DMS 273 (cell line): ENCODE measurements around the gene FAM24A.

ENCODE experiments used
- DNase-seq: peaks from one replicate; lab custom pipeline; 2025; ENCODE audit not compliant: unreplicated experiment; lab: John Stamatoyannopoulos, UW

The FAM24A gene

DNA sequence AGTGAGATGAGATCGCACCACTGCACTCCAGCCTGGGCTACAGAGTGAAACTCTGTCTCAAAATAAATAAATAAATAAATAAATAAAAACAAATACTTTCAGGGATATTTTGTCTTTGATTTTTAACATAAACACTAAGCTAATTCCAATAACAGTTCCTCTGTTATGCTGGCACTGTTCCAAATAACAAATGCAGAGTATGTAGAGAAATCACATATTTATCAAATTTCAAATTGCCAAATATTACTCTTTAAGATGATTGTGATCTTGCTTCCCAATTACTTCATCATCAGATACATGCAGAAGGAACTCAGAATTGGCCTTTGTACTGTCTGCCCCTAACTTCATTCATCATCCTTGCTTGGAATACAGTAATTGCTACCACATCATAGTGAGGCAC, 19.7 kb downstream of the FAM24A start:
- DNase-seq, result no peak

DNA sequence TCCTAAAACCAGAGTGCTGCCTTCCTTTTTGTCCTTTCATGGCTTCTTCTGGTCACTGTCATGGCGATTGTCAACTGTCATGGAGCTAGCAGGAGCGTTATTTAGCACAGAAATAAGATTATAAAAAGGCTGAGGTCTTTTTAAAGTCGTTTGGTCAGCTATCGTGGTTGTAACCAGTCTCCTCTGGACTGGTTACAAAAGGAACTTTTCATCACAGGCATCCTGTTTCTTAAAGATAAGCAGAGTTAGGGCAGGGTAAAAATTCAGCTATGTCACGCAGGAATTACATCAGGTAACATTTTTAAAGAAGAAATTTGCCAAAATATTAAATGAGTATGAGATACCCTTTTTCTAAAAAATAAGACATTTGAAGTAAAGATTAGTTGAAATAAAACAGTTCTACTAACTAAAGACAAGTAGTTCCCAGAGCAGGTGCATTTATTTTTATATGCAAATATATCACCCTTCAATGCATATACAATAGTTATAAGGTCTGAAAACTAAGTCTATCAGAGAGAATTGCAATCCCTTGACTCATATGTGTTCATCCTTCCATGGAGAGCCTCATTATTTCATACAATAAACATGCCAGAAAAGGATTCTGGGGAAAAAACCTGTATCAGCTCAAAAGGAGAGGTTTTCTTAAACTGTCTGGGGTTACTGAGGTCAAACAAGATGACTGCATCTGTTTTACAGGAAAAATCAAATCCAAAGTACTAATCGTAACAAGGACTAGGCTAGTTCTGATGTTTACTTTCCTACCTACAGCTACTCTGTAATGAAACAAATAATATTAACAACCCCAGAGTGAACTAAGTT, 20.9 kb downstream of the FAM24A start:
- DNase-seq, result no peak

DNA sequence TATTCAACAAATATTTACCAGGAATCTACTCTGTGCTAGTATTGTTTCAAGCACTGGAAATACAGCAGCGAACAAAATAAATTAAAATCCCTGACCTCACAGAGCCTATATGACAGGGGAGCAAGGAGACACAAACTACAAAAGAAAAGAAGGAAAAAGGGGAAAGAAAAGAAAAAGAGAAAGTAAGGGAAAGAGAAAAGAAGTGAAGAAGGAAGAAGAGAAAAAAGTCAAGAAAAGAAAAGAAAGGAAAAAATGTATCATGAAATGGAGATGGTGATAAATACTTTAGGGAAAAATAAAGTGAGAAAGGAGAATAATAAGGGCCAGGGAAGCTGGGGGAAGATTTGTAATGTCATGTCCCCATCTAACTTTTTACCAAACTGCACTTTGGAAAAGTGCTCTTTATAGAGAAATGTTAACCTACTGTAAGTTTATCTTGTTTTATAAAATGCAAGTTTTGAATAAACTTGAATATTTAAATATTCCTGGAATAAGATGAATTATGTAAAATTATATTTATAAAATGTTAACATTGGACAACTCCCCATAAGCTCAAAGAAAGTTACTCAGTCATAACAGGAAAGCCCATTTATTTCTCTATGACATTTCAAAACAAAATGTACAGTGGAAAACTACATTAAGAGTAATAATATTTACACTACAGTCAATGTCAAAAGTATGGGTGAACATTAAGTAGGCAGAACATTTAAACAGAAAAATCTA, 28.9 kb downstream of the FAM24A start:
- no peak for DNase-seq

- DNase-seq, result peak; percentile 41
These were observed 29.6 kb downstream of the FAM24A start for GRCh38 chr10:122939856-122940543.

DNA sequence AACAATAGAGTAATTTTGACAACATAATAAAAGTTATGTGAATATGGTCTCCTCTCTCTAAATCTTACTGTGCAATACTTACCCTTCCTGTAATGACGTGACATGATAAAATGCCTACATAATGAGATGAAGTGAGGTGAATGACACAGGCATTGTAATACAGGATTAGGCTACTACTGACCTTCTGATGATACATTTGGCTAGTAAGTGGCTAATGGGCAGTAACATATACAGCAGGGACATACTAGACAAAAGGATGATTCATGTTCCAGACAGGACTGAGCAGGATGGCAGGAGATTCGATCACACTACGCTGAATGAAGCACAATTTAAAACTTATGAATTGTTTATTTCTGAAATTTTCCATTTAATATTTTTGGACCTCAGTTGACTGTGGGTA, 38.9 kb downstream of the FAM24A start:
- no peak for DNase-seq

DNA sequence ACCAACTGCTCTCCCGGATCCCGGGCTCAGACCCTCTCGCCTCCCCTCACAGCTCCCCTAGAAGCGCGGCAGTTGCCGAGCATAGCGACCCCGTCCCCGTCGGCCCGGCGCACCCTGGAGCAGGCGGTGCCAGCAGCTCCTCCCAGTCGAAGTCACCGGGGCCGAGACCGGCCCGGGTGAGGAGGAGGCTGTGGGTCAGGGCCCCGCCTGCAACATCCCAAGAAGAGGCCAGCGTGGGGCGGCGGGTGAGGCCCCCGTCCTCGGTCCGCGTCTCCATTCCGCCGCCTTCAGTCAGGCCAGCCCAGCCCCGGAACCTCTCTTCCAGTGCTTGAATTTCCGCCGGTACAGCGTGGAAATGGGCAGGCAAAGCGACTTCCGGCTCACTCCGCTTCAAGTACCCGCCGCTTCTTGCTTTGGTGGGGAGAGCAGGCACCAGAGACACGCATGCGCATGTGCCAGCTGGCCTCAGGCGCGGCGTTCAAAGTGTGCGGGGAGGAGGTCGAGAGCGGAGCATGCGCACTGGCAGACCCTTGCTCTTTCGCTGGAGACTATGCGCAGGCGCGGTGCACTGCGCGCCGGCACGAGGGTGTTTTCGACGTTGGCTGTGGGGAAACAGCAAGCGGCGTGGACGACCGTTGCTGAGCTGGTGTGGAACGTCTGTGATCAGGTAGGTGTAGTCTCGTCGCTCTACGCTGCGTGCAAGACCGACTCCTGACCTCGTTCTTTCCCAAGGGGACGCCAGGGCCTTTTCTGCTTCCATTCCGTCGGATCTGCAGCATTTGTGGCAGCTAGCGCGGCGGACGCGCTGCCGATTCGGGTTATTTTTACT, 43.7 kb downstream of the FAM24A start, which contains the start of gene C10orf88:
TSS of gene C10orf88 (minus strand) at position 326 of the 829 bp plus-strand sequence. CDS start at position 277, 49 bp downstream.
- DNase-seq, result peak; percentile 97

DNA sequence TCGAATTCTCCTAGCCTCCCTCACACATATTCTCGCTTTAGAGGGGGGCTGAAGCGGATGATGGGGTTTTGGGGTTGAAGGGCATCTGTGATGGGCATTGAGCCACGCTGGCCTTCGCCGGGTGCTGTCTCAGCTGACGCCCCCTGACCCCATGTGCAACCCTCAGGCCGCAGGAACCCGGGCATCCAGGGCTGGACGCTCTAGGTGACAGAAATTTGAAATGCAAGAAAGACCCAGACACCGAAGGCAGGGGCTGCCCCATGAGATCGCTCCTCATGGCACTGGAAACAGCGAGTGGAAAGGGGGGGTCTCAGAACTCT, 44.3 kb downstream of the FAM24A start:
- no peak for DNase-seq

GRCh38 chr10:122955892-122956291, 45.5 kb downstream of the FAM24A start:
- DNase-seq, result no peak

GRCh38 chr10:122957474-122957873, 47.1 kb downstream of the FAM24A start:
- no peak for DNase-seq

- no peak for DNase-seq
These were observed 52.0 kb downstream of the FAM24A start for GRCh38 chr10:122962405-122962804.
